Adrenal gland (tissue), 5 donors: ENCODE data around the gene SUPT6H.

Experiments
- POLR2A ChIP-seq, 2 donors: fragments of 450-650 bp; IDR thresholded peaks; one replicate each; pipeline ENCODE4 v1.6.1; 2017; ENCODE audit warnings: antibody characterized with exemption in 2 of 2, mild to moderate bottlenecking in 2 of 2, moderate library complexity in 1 of 2
- TF ChIP-seq, protein P1 (sequence below), 6 experiments: fragments of 450-650 bp in 4 of 6; fragments of 200-600 bp in 2 of 6; sonication (generic) in 1 of 6; IDR thresholded peaks; 1 replicate in 5 of 6; 2 replicates in 1 of 6; pipeline versions ENCODE4 v1.5.1 to v1.8.0; 2016 to 2021; ENCODE audit warnings: antibody characterized with exemption in 6 of 6, mild to moderate bottlenecking in 2 of 6, moderate library complexity in 1 of 6
- donor health status: DM: no; HTN: no; CAD: no.

DNA sequence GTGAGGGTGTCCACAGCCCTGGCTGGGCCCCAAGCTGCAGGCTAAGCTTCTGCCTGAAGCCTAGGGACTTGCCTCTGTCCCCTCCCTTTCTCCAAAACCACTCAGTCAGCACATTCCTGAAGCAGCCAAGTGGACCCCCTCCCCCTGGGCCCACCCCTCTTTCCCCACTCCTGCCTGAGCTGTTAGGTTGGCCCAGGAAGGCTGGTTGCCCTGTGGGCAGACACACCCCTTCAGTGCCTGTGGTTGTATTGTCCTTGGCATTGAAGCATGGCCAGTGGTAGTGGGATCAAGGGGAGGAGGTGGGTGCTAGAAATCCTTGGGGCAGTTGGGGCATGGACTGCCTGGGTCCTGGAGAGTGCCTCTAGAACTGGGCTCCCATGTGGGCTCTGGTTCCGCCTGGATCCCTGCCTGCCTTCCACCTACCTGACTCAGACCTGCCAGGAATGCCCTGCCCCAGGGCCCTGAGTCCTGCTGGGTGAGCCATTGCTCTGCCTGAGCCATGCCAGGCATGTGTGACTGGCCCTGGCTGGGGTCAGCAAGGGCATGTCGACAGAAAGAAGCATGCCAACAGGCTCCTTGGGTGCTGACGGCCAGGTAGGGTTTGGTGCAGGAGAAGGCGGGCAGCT is 83.9 kb downstream of the SUPT6H start:
- TF ChIP-seq, protein P1, sequence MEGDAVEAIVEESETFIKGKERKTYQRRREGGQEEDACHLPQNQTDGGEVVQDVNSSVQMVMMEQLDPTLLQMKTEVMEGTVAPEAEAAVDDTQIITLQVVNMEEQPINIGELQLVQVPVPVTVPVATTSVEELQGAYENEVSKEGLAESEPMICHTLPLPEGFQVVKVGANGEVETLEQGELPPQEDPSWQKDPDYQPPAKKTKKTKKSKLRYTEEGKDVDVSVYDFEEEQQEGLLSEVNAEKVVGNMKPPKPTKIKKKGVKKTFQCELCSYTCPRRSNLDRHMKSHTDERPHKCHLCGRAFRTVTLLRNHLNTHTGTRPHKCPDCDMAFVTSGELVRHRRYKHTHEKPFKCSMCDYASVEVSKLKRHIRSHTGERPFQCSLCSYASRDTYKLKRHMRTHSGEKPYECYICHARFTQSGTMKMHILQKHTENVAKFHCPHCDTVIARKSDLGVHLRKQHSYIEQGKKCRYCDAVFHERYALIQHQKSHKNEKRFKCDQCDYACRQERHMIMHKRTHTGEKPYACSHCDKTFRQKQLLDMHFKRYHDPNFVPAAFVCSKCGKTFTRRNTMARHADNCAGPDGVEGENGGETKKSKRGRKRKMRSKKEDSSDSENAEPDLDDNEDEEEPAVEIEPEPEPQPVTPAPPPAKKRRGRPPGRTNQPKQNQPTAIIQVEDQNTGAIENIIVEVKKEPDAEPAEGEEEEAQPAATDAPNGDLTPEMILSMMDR (IDR thresholded peaks at IDR 0.05) = no peak
- no peak for TF ChIP-seq POLR2A (IDR thresholded peaks at IDR 0.05)
